Prostate gland (tissue), 2 donors: ENCODE results near the gene SEPTIN14.

Experiments
- CTCF ChIP-seq, 4 experiments: fragments of 200-600 bp in 2 of 4; fragments of 450-650 bp in 2 of 4; sonication (generic) in 2 of 4; IDR thresholded peaks; 1 replicate in 3 of 4; 2 replicates in 1 of 4; pipeline ENCODE4 v1.5.1; 2016 to 2019; ENCODE audit warnings: antibody characterized with exemption in 4 of 4, mild to moderate bottlenecking in 2 of 4, moderate library complexity in 2 of 4
- POLR2A ChIP-seq: fragments of 450-650 bp; IDR thresholded peaks from one replicate; pipeline ENCODE4 v1.6.1; 2016; ENCODE audit warnings: antibody characterized with exemption, mild to moderate bottlenecking

GRCh38 chr7:55784151-55784550 lies 78.4 kb downstream of the SEPTIN14 start:
- TF ChIP-seq POLR2A = no peak
- no peak for TF ChIP-seq CTCF (IDR thresholded peaks at IDR 0.05)
